PFSK-1 (cell line): ENCODE measurements around the gene EGLN2.

Experiments used
- FOXP2 ChIP-seq: optimal IDR thresholded peaks from 2 replicates; pipeline ENCODE3; 2011; ENCODE audit warnings: borderline replicate concordance, control low read depth, inconsistent platforms; ENCODE audit not compliant: insufficient read depth; ENCODE audit errors: extremely low read length, extremely low read depth
- POLR2AphosphoS5 ChIP-seq: IDR thresholded peaks from 2 replicates; pipeline ENCODE4 v1.6.1; 2012; ENCODE audit warnings: low read depth, mild to moderate bottlenecking, control low read depth, low read length, moderate library complexity
- REST ChIP-seq, 2 experiments: IDR thresholded peaks; 2 replicates each; pipeline versions ENCODE4 v1.6.1 to v1.8.0; 2011 to 2012; ENCODE audit warnings: low read depth in 2 of 2, low read length in 2 of 2, control low read depth in 1 of 2, inconsistent platforms in 1 of 2, mild to moderate bottlenecking in 1 of 2, moderate library complexity in 1 of 2; ENCODE audit not compliant: insufficient read depth in 1 of 2
- SIN3A ChIP-seq: IDR thresholded peaks from 2 replicates; pipeline ENCODE4 v1.6.1; 2012; ENCODE audit warnings: mild to moderate bottlenecking, low read length, moderate library complexity, borderline replicate concordance; ENCODE audit not compliant: insufficient read depth
- TAF1 ChIP-seq: IDR thresholded peaks from 2 replicates; pipeline ENCODE4 v1.6.1; 2012; ENCODE audit warnings: low read length, control low read depth, borderline replicate concordance; ENCODE audit not compliant: insufficient read depth

Gene EGLN2

GRCh38 chr19:40810160-40810559 is 11.2 kb downstream of the EGLN2 start:
- TF ChIP-seq TAF1 (no peak), POLR2AphosphoS5 (no peak), FOXP2 (no peak), SIN3A (no peak), REST (IDR thresholded peaks at IDR 0.05; ENCODE audit: insufficient read depth in 1 of 2, low read depth in 2 of 2, low read length in 2 of 2) (no peak)

GRCh38 chr19:40810649-40811408 is 11.8 kb downstream of the EGLN2 start:
- TF ChIP-seq SIN3A (peak; percentile 12; the same call in 1 of the 2 replicates), TAF1 (peak; percentile 45; the same call in 1 of the 2 replicates), POLR2AphosphoS5 (peak; percentile 41; the same call in 1 of the 2 replicates)

- no peak for TF ChIP-seq TAF1
- TF ChIP-seq REST (IDR thresholded peaks at IDR 0.05; ENCODE audit: insufficient read depth in 1 of 2, low read depth in 2 of 2, low read length in 2 of 2): no peak
Measured at GRCh38 chr19:40811478-40812341, 12.7 kb downstream of the EGLN2 start.

- TF ChIP-seq POLR2AphosphoS5 (no peak), REST (IDR thresholded peaks at IDR 0.05; ENCODE audit: insufficient read depth in 1 of 2, low read depth in 2 of 2, low read length in 2 of 2) (no peak), SIN3A (no peak), TAF1 (no peak), FOXP2 (no peak)
Measured at GRCh38 chr19:40813182-40813581, 14.2 kb downstream of the EGLN2 start.

GRCh38 chr19:40815223-40815622 is 16.2 kb downstream of the EGLN2 start:
- TF ChIP-seq POLR2AphosphoS5: no peak
- TF ChIP-seq FOXP2: no peak
- no peak for TF ChIP-seq SIN3A
- TF ChIP-seq REST (IDR thresholded peaks at IDR 0.05; ENCODE audit: insufficient read depth in 1 of 2, low read depth in 2 of 2, low read length in 2 of 2): no peak
- TF ChIP-seq TAF1: no peak
